Measurements from ENCODE around the gene HOXA10.

DNA sequence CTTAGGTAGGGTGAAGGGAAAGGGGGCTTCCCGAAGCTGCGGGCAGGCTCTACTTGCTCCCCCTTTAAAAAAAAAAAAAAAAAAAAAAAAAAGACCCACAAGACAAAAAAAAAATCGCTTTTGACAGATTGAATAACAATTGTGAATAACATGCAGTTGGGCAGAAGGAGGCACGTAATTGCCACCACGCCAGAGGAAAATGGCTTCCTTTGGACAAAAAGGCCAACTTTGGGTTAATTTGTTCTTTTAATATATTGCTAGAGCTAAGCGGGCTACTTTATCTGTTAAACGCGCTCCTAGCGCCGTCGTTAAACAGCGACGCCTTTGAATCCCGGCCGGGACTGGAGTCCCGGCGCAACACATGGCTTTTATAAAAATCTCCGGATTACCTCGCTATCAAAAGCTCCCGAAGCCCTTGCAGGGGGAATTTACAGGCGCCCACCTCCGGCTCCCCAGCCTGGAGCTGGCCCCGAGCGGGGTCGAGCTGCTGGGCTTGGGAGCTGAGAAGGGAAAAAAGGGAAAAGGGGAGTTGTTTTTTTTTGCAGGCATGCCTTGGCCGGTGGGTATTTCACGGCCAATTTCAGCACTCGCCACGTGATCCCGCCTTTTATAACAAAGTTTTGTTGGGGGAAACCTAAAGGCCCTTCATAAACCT lies 9.7 kb upstream of the HOXA10 start:
- TF ChIP-seq POLR2A (IDR thresholded peaks at IDR 0.05), result no peak
- TF ChIP-seq, protein P1, sequence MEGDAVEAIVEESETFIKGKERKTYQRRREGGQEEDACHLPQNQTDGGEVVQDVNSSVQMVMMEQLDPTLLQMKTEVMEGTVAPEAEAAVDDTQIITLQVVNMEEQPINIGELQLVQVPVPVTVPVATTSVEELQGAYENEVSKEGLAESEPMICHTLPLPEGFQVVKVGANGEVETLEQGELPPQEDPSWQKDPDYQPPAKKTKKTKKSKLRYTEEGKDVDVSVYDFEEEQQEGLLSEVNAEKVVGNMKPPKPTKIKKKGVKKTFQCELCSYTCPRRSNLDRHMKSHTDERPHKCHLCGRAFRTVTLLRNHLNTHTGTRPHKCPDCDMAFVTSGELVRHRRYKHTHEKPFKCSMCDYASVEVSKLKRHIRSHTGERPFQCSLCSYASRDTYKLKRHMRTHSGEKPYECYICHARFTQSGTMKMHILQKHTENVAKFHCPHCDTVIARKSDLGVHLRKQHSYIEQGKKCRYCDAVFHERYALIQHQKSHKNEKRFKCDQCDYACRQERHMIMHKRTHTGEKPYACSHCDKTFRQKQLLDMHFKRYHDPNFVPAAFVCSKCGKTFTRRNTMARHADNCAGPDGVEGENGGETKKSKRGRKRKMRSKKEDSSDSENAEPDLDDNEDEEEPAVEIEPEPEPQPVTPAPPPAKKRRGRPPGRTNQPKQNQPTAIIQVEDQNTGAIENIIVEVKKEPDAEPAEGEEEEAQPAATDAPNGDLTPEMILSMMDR (IDR thresholded peaks at IDR 0.05), result no peak
